Testis (tissue), 2 donors: Measurements from ENCODE around the gene CTNS.

ENCODE experiments used
- POLR2A ChIP-seq: fragments of 450-650 bp; IDR thresholded peaks from one replicate; pipeline ENCODE4 v1.6.1; 2017; ENCODE audit warnings: antibody characterized with exemption, mild to moderate bottlenecking, moderate library complexity
- TF ChIP-seq, protein P1 (sequence below), 3 experiments: fragments of 450-650 bp in 2 of 3; fragments of 200-600 bp in 1 of 3; sonication (generic) in 1 of 3; IDR thresholded peaks; one replicate each; pipeline ENCODE4 v1.5.1; 2016 to 2019; ENCODE audit warnings: antibody characterized with exemption in 3 of 3, mild to moderate bottlenecking in 2 of 3, moderate library complexity in 1 of 3

DNA sequence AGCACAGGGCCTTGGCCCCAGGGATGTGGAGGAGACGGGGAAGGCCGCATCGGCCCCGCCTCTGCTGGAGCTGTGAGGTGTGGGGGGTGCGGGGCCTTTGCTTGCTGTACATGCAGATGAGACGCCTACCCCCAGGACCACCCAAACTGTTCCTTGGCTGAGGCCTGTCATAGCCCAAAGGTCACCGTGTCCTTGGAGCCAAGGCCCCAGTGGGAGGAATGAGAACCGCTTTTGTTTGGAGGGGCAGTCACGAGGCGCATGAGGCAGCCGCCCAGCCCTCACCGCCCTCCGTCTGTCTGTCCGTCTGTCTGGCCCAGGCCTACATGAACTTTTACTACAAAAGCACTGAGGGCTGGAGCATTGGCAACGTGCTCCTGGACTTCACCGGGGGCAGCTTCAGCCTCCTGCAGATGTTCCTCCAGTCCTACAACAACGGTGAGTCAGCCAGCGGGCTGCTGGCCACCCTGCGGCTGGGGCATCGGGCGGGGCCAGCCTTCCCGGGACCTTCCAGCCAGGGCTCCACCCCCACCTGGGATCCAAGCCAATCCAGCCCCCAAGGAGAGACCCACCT is 23.1 kb downstream of the CTNS start:
- TF ChIP-seq, protein P1, sequence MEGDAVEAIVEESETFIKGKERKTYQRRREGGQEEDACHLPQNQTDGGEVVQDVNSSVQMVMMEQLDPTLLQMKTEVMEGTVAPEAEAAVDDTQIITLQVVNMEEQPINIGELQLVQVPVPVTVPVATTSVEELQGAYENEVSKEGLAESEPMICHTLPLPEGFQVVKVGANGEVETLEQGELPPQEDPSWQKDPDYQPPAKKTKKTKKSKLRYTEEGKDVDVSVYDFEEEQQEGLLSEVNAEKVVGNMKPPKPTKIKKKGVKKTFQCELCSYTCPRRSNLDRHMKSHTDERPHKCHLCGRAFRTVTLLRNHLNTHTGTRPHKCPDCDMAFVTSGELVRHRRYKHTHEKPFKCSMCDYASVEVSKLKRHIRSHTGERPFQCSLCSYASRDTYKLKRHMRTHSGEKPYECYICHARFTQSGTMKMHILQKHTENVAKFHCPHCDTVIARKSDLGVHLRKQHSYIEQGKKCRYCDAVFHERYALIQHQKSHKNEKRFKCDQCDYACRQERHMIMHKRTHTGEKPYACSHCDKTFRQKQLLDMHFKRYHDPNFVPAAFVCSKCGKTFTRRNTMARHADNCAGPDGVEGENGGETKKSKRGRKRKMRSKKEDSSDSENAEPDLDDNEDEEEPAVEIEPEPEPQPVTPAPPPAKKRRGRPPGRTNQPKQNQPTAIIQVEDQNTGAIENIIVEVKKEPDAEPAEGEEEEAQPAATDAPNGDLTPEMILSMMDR (IDR thresholded peaks at IDR 0.05), result peak in 2 of 3 experiments; percentile 16 to 26
- TF ChIP-seq POLR2A, result no peak
